Activated gamma-delta T cell treated with Interleukin-2 at 50 U/mL for 16 hours (primary cell): ENCODE measurements around the gene RRP1B.
"Not testable (repeated sequence)": the region's sequence is repeated elsewhere in the genome, so short reads cannot be mapped to it uniquely, and the experiment has no call there.

Experiments
- DNase-seq: peaks from one replicate; pipeline ENCODE4 v3.0.0-alpha.2; 2020

Gene RRP1B, protein sequence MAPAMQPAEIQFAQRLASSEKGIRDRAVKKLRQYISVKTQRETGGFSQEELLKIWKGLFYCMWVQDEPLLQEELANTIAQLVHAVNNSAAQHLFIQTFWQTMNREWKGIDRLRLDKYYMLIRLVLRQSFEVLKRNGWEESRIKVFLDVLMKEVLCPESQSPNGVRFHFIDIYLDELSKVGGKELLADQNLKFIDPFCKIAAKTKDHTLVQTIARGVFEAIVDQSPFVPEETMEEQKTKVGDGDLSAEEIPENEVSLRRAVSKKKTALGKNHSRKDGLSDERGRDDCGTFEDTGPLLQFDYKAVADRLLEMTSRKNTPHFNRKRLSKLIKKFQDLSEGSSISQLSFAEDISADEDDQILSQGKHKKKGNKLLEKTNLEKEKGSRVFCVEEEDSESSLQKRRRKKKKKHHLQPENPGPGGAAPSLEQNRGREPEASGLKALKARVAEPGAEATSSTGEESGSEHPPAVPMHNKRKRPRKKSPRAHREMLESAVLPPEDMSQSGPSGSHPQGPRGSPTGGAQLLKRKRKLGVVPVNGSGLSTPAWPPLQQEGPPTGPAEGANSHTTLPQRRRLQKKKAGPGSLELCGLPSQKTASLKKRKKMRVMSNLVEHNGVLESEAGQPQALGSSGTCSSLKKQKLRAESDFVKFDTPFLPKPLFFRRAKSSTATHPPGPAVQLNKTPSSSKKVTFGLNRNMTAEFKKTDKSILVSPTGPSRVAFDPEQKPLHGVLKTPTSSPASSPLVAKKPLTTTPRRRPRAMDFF

DNA sequence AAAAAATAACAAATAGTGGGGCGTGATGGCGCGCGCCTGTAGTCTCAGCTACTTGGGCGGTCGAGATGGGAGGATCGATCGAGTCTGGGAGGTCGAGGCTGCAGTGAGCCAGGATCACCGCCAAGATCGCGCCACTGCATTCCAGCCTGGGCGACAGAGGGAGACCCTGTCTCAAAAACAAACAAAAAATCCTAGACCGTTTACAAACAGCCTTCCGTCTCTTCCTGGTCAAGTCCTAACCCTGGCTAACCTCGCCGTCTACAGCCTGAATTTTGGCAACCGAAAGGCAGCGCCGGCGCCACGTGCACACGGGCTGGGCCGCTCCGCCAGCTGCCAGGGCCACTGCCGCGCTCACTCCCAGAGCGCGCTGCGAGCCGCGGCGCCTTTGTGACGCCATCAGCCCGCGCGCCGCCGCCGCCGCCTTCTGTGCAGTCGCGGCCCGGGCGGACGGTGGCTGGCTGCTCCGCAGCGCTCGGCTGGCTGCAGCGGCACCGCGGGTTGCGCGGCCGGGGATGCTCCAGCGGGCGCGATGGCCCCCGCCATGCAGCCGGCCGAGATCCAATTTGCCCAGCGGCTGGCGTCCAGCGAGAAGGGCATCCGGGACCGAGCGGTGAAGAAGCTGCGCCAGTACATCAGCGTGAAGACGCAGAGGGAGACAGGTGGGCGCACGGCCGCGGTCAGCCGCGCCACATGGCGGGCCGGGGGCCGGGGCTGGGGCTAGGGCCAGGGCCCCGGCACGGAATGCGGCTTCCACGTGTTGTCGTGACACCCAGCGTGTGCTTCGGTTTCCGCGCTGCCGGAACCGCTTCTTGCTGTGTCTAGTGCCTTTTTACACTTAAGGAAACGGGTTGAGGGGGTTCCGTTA is at the start of gene RRP1B, which contains the start of gene HSF2BP:
Gene RRP1B (plus strand): TSS at position 425 of the 865 bp plus-strand sequence. CDS start 105 bp downstream, at position 530.
Gene HSF2BP (minus strand): TSS at position 353 of the 865 bp plus-strand sequence. CDS start 1,392 bp downstream, outside the sequence.
- peak; percentile 68 for DNase-seq

DNA sequence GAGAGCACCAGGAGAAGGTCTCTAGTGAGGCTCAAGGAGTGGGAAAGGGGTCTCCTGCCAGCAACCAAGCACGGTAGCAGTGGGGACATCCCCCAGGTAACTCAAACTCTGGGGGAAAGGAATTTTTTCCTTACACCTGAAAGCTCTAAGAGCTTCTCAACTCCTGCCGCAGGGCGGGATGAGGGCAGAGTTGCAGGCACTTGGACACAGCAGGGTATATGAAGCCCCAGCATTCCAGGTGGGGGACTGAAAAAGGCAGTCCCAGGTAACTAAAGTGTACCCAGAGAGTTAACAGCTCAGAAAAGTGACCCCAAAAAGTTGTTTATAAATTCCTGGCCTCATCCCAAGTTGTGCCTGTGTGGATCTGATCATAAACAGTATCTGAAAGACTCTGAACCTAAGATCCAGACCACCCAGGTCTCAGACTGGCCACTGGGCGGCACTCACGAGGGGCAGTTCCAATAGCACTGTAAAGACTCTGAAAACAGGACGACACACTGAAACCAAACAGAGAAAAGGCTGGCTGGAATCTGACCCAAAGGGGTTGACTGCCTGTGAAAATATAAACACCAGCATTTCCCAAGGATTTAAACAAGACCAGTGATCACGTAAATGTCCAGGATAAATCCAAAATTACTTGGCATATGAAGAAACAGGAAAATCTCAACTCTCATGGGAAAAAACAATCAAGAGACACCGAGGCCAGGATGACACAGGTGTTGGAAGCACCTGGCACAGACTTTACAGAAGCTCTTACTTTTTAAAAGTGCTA is 47.6 kb upstream of the RRP1B start:
- DNase-seq: peak; percentile 11

DNA sequence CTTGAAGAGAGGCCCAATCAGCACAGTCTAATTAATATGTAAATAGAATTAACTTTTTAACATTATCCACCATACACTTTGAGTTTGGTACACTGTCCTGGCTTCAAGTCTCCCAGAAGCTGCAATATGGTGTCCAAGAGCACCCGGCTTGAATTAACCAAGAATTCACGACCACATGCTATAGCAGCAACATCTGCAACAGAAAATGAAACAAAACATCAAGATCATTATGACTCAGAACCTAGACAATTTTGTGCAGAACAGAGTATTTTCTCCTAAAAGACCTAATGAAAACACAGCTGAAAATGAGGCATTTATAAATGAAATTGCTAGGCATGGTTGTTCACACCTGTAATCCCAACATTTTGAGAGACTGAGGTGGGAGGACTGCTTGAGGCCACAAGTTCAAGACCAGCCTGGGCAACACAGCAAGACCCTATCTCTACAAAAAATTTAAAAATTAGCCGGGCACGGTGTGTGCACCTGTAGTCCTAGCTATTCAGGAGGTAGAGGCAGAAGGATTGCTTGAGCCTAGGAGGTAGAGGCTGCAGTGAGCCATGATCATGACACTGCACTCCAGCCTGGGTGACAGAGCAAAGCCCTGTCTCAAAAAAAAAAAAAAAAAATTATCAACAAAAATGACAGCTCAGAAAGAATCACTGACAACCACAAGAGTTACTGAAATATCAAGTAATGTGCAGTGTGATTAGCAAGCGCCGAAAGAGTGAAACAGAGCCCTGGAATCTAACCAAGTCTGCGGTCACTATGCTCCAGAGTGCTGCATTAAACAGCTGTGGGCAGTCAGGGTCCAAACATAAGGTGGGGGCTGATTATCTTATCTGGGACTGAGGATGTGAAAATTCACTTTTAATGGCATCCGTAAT is 45.4 kb upstream of the RRP1B start:
- DNase-seq: no peak

DNA sequence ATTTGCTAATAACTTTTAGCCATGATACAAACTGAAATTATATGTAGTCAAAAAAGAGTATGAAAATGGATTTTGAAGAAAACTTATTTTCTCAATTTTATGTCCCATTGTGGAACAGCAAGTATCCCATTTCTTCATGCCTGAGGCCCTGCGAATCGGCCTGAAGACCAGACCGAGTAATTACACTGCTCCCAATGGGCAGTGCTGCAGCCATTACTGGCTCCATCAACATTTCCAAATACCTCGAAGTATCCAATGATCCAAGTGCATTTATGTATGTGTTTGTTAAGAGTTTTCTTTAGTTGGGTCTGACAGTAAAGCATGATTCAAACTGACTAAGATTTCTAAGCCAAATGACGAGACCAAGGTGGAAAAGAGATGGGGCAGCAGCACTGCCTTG is 44.5 kb upstream of the RRP1B start:
- no peak for DNase-seq

DNA sequence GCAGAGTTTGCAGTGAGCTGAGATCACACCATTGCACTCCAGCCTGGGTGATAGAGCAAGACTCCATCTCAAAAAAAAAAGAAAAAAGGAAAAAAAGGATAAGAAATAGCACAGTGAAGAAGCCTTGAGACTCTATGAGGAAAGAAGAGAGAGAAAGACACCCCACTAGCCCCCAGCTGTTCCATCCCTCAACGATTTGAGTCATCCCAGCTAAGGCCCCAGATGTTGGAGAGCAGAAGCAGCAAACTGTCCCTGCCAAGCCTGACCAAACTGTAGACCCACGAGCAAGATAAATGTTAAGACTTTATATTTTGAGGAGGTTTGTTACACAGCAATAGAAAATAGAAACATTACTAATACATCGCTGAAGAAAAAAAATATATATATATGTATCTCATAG is 42.5 kb upstream of the RRP1B start:
- not testable (repeated sequence) for DNase-seq

DNA sequence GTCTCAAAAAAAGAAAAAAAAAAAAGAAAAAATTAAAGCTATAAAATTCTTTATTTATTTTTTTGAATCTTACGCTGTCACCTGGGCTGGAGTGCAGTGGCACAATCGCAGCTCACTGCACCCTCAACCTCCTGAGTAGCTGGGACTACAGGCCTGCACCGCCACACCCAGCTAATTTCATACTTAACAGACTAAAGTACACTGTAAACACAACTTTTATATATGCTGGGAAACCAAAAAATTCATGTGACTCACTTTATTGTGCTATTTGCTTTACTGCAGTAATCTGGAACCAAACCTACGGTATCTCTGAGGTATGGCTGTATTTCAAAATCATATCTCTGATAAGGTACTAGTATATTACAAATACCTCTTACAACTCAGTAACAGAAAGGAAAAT is 40.4 kb upstream of the RRP1B start:
- DNase-seq: no peak

DNA sequence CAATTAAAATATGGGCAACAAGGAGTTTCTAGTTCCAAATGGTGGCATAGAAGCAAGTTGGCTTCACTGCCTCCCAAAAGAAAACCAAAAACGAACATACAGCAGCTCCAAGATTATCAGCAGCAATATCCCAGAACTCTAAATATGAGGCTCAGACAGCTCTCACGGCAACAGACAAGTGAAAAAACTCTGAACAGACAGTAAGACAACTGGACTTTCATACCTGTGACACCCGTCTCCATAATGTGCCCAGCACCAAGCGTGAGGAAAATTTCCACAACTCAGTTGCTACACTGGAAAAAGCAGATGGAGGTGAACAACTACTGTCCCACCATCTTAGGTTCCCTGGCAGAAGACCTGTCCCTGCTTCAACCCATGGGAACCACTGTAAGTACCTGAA is 40.0 kb upstream of the RRP1B start:
- DNase-seq: no peak

DNA sequence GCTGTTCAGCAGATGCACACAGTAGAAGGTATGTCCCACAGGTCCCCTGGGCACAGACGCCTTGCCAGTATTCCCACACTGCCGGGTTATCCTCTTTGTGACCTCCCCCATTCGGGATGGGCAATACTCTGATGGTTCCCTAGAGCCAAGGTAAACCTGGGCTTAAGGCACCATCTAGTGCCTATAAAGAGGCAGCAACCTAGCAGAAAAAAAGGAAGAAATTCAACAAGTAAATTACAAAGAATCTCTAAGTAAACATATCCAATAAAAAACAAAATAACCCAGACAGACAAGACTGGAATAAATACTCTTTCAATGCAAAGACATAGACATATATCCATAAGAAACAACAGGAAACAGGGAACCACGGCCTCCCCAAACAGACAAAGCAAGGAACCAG is 39.5 kb upstream of the RRP1B start:
- DNase-seq: no peak

DNA sequence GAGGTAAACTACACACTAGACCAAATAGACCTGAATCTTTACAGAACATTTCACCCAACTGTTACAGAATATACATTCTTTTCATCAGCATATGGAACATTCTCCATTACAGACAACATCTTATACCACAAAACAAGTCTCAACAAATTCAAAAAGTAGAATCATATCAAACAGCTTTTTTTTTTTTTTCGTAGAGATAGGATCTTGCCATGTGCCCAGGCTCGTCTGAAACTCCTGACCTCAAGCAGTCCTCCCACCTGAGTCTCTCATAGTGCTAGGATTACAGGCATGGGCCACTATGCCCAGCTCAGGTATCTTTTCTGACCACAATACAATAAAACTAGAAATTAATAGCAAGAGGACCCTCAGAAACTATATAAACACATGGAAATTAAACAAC is 36.6 kb upstream of the RRP1B start:
- DNase-seq: no peak

DNA sequence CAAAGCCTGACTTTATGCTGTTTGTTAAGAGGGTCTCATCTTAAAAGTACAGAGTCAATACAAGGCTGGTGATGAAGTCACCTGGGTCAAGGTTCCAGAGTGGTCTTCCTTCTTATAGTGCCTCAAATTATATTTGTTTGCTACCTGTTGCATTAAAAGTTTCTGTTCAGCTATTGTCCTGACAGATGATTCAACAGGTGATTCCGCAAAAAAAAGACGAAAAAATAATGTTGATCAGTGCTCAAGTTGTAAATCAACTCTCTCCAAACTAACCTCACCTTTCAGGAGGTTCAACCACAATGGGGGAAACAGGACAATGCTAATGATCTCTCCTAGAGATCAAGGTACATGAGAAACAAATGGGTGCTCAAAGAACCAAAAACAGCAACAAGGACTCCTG is 35.8 kb upstream of the RRP1B start:
- DNase-seq: no peak

DNA sequence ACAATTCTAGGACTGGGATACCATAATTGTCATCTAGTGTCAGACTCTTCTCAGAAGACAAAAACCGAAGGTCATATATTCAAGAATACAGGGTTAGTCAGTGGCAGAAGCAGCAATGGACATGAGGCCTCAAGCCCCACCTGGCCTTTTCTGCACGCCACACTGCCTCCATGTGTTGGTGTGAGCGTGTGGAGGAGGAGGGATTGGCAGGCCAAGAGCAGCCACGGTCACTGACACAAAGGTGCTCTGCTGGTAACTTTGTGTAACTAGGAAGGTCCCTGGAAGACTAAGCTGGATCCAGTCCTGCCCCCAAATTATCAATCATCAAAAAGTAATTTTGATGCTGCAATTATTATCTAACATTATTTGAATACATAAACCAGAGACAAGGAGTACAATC is 35.0 kb upstream of the RRP1B start:
- no peak for DNase-seq

DNA sequence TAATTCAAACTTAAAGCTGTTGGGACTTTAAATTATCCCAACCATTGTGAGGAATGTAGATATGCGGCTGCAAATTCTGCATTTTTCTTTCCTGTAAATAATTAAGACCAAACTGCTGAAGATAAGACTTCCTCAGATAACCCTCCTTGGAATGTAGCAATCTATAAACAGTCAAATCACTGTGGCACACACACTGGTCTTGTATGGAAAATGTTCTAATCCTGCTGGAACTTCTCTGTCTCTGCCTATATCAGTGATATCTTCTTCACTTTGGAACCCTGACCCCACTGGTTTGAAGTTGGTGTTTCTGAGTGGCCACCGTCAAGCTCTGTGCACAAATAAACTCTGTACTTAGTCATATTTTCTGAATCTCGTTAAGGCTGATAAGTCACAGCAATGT is 33.0 kb upstream of the RRP1B start:
- no peak for DNase-seq

DNA sequence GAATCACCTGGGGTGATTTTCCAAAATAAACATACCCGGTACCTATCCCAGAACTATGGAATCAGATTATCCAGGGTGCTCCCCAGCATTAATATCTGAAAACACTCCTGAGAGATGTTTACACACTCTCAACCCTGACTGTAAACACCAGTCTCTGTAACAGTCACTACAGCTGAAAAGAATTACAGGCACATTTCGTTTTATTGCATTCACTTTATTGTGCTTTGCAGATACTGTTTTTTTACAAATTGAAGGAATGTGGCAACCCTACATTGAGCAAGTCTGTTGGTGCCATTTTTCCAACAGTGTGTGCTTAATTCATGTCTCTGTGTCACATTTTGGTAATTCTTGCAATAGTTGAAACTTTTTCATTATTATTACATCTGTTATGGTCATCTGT is 31.8 kb upstream of the RRP1B start:
- no peak for DNase-seq

DNA sequence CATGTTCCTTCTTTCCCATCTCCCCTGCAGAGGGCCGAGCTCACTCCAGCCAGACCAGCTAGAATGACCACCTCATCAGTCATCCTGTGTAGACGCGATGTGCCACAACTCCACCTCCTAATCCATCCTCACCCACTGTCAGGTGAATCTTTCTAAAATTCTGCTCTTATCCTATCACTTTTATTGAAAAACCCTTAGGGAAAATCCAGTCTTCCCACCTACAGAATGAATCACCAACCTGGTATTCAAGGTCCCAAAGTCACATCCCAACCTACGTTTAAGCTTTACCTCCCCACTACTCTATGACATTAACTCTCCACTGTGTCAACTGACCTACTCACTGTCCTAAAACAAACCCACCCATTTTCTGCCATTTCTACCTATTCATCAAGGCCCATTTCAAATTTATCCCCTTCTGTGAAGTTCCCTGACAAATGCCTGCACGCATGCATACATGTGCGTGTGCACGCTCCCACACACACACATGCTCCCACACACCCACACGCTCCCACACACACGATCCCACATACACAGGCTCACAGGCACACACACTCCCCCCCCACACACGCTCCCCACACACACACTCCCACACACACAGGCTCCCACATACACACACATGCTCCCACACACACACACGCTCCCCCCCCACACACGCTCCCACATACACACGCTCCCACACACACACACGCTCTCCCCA is 27.8 kb upstream of the RRP1B start:
- DNase-seq: no peak

DNA sequence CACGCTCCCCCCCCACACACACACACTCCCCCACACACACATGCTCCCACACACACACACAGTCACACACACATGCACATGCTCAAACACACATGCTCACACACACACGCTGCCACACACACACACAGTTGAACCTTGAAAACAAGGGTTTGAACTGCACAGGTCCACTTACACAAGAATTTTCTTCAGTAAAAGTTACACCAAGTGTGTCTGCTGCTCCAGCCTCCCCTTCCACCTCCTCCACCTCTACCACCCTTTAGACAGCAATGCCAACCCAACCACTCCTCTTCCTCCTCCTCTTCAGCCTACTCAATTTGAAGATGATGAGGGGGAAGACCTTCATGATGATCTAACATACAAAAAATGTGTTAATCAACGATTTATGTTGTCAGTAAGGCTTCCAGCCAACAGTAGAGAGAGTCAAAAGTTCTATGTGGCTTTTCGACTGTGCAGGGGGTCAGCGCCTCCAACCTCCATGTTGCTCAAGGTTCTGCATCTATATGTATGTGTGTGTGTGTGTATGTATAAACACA is 26.9 kb upstream of the RRP1B start:
- no peak for DNase-seq

DNA sequence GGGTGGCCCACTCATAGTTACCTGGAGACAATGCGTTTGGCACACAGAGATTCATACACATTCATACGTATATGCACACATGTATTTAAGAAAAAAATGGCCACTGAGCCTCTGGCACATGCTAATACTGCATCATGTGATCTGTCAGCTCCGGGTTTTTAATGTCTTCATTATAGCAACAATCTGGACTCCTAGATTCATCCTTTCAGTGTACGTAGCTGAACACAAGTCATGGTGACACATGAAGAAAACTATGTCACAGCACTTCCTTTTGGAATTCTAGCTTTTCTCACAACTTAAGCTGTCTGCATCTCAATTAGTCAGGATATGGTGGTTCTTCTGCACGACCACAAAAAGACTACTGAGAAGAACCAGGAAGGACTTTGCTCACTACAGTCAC is 24.7 kb upstream of the RRP1B start:
- no peak for DNase-seq

DNA sequence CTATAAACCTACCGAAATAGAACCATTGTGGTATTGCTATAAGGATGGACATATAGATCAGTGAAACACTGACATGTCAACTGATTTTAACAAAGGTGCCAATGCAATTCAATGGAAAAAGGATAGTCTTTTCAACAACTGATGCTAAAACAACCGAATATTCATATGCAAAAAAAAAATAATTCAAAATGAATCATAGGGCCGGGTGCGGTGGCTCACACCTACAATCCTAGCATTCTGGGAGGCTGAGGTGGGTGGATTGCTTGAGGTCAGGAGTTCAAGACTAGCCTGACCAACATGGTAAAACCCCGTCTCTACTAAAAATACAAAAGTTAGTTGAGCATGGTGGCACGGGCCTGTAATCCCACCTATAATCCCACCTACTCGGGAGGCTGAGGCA is 23.9 kb upstream of the RRP1B start:
- DNase-seq: no peak

DNA sequence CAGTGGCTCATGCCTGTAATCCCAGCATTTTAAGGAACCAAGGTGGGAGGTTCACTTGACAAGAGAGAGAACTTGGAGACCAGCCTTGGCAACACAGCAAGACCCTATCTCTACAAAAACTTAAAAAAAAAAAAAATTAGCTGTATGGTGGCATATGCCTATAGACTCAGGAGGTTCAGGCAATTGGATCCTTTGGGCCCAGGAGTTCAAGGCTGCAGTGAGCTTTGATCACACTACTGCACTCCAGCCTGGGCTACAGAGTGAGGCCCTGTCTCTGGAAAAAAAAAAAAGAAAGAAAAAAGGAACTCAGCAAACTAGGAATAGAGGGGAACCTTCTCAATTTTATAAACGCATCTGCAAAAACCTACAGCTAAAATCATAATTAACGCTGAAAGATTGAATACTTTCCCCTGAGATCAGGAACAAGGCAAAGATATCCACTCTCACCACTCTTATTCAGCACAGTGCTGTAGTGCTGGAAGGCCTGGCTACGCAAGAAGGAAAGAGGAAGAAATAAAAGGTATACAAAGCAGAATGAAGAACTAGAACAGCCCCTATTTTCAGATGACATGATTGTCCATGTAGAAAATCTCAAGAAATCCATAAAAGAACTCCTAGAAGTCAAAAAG is 21.7 kb upstream of the RRP1B start:
- DNase-seq: no peak

DNA sequence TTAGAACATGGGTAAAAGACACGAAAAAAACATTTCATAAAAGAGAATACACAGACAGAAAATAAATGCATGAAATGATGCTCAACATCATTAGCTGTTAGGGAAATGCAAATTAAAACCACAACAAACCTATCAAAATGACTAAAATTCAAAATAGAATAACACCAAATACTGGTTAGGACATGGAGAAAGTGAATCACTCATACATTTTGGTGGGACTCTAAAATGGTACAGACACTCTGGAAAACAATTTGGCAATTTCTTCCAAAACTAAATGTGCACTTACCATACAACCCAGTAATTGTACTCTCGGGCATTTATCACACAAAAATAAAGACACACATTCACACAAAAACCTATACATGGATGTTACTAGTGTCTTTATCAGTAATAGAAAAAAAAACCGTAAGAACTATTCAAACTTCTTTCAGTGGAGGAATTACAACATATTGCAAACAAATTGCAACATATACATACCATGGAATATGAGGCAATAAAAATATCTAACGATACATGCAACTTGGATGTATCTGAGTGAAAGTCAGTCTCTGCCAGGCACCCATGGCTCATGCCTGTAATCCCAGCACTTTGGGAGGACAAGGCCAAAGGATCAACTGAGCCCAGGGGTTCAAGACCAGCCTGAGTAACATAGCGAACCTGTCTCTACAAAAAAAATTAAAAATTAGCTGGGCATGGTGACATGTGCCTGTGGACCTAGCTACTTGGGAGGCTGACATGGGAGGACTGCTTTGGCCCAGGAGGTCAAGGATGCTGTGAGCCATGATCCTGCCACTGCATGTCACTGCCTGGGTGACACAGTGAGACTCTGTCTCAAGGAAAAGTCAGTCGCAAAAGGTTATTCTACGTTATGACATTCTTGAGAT is 19.6 kb upstream of the RRP1B start:
- no peak for DNase-seq
